HT-29 (cell line): ENCODE data around the gene TBC1D5. TPM values are rescaled to one million over a fixed set of nuclear protein-coding genes. Genes with fewer than 3 reads are reported as not detected.
A peak's percentile ranks its signal among the peaks of the same experiment; 100 is the strongest.
"Not testable (repeated sequence)": the region's sequence is repeated elsewhere in the genome, so short reads cannot be mapped to it uniquely, and the experiment has no call there.

Source experiments
- DNase-seq: peaks from one replicate; pipeline ENCODE4 v3.0.0-alpha.2; 2015; ENCODE audit warnings: low spot score
- total RNA-seq: library from RNA; depleted of rRNA; stranded (reverse); fragments of >200 nt; shearing (Covaris generic); gene quantifications from 2 replicates; pipeline ENCODE4 v1.2.3, GENCODE V29; 2014

TBC1D5 gene
- total RNA-seq, 1 experiment from 2014 or later, result 9.8 TPM

GRCh38 chr3:17709236-17709810 lies 33.1 kb downstream of the TBC1D5 start:
- DNase-seq, result no peak

DNA sequence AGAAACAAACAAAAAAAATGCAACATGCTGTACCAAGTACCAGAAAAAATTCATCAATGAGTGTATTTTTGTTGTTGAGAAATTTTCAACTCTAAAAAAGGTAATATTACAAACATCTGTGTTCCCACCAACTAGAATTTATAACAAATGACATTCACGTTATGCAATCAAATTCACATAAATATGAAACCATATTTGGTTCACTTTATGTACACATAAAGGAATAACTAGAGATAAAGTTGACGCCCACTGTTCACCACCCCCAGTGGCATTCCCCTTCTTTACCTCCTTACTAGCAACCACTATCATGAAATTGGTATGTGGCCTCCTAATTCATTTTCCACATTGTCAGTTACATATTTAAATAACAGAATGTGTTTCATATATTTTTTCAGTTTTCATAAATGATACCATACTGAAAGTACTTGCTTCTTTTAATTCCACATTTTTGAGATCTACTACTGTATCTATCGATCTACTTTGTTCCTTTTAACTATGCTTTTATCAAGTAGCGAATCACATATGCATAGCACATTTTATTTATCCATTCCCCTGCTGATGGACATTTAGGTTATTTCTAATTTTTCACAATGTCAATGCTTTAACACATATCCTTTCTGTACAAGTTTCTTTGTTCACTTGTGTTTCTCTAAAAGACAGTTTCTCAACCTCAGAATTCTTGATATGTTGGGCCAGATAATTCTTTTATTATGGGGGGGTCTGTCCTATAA lies 34.5 kb downstream of the TBC1D5 start:
- DNase-seq, result no peak

DNA sequence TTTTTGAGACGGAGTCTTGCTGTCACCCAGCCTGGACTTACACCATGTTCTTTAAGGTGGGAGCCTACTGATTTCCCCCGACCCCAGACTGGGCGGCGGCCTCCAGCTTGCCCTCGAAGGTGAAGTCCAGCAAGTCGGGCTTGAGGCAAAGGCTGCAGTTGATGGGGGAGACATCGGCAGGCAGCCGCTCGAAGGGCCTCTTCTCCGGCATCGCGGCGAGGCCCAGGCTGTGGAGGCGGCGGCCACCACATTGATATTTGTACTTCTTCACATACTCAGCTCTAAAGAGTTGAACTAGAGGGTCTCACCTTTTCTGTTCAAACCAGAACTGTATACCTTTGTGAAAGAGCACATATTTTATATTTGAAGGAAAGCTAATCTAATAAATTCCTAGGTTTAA lies 36.4 kb downstream of the TBC1D5 start:
- not testable (repeated sequence) for DNase-seq

- DNase-seq, result not testable (repeated sequence)
Measured at GRCh38 chr3:17699815-17700214, 42.6 kb downstream of the TBC1D5 start.

DNA sequence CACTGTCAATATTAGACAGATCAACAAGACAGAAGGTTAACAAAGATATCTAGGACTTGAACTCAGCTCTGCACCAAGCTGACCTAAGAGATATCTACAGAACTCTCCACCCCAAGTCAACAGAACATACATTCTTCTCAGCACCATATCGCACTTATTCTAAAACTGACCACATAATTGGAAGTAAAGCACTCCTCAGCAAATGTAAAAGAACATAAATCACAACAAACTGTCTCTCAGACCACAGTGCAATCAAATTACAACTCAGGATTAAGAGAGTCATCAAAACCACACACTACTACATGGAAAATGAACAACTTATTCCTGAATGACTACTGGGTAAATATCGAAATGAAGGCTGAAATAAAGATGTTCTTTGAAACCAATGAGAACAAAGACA lies 46.8 kb downstream of the TBC1D5 start:
- DNase-seq, result not testable (repeated sequence)

DNA sequence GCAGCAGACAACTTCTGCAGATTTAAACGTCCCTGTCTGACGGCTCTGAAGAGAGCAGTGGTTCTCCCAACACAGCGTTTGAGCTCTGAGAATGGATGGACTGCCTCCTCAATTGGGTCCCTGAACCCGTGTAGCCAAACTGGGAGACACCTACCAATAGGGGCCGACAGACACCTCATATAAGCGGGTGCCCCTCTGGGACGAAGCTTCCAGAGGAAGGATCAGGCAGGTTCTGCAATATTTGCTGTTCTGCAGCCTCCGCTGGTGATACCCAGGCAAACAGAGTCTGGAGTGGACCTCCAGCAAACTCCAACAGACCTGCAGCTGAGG lies 48.8 kb downstream of the TBC1D5 start:
- DNase-seq, result not testable (repeated sequence)

DNA sequence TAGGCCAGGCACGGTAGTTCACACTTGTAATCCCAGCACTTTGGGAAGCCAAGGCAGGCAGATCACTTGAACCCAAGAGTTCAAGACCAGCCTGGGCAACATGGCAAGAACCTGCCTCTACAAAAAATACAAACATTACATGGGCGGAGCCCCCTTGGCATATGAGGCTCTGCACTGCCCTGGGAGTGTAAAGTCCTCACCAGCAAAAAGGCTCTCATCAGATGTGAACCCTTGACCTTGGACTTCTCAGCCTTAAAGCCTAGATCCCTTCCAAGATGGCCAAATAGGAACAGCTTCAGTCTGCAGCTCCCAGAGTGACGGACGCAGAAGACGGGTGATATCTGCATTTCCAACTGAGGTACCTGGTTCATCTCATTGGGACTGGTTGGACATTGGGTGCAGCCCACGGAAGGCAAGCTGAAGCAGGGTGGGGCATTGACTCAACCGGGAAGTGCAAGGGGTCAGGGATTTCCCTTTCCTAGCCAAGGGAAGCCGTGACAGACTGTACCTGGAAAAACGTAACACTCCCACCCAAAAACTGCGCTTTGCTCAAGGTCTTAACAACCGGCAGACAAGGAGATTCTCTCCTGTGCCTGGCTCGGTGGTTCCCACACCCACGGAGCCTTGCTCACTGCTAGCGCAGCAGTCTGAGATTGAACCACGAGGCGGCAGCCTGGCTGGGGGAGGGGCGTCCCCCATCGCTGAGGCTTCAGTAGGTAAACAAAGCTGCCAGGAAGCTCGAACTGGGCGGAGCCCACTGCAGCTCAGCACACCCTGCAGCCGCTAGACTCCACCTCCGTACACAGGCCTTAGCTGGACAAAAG lies 49.4 kb downstream of the TBC1D5 start:
- DNase-seq, result peak; percentile 36

- no peak for DNase-seq
Measured at GRCh38 chr3:17687566-17687965, 54.9 kb downstream of the TBC1D5 start.

GRCh38 chr3:17686613-17687012 lies 55.8 kb downstream of the TBC1D5 start:
- DNase-seq, result peak; percentile 25

- no peak for DNase-seq
Measured at GRCh38 chr3:17683542-17684207, 58.8 kb downstream of the TBC1D5 start.

DNA sequence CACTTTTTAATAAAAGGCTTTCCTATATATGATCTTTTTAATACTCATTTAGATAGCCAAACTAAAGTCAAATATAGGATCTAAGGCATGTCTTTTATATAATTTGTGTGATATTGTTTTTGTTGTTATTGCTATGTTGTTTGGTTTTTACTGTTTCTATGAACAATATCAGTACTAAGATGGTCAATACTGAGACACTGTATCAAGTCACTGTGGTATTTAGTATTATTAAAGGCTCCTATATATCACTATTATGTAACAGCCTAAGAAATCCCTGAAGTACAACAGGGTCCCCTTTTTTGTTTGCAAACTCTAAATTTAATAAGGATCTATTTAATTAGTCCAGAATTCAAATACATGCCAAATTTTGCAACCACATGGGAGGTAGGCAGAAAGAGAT lies 61.9 kb downstream of the TBC1D5 start:
- DNase-seq, result no peak

DNA sequence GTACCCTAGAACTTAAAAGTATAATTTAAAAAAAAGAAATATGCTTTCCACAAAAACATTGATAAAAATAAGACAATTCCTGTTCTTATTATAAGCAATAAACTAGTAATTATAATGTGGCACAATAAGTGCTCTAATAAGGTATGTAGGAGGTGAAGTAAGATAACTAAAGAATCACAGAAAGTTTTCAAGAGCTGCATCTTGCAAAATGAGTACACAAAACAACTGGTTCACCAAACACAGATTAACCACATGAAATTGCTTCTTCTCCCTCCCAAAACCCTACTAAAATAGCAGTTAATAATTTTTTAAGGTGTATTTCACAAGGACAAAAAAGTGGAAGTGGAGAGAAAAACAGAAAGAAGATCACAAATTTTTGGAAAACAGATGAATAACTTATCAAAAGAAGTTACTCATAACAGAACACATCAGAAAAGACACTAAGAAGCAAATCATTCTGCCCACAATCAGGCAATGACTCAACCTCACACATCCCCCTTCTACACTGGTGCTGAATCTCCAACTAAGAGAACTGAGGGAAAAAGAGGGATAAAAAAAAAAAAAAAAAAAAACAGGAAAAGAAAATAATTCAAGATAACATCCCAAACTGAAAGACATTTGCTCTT lies 64.2 kb downstream of the TBC1D5 start:
- DNase-seq, result no peak

- DNase-seq, result no peak
Measured at GRCh38 chr3:17674082-17674686, 68.2 kb downstream of the TBC1D5 start.

DNA sequence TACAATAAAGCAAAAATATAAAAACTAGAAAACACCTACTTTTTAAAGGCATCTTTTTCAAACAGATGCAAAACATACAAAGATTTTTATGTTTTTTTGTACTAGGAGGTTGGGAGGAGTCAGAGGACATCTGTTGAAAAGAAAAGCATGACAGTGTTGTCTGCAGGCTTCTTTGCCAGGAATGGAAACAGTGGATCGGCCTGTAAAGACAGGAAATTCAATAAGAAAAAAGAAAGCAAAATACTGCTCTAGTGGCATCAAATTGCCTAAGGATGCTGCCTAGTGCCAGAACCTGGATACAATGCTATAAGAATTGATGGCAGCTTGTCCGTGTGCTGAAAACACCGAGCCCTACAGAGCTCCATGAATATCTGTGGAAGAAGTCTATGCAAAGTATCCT lies 69.9 kb downstream of the TBC1D5 start:
- no peak for DNase-seq

- no peak for DNase-seq
Measured at GRCh38 chr3:17670749-17671148, 71.7 kb downstream of the TBC1D5 start.

GRCh38 chr3:17664923-17665322 lies 77.5 kb downstream of the TBC1D5 start:
- no peak for DNase-seq

DNA sequence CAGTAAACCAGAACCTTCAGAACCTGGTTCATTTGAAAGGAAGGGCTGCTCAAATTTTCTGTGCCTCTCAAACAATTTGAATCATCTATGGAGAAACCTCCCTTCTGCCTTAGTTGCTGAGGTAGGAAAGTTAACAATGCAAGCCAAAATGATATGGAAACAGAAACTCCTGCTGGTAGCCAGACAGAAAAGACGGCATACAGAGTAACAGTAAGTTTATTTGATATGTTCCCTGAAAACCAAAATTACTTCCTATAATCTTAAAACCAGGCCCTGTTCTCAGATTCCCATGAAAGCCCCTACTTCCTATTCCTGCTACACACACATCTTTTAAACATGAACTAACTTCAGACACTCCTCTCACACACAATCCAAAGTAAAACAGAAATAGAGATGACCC lies 86.2 kb downstream of the TBC1D5 start:
- no peak for DNase-seq

- DNase-seq, result no peak
Measured at GRCh38 chr3:17655743-17656142, 86.7 kb downstream of the TBC1D5 start.

DNA sequence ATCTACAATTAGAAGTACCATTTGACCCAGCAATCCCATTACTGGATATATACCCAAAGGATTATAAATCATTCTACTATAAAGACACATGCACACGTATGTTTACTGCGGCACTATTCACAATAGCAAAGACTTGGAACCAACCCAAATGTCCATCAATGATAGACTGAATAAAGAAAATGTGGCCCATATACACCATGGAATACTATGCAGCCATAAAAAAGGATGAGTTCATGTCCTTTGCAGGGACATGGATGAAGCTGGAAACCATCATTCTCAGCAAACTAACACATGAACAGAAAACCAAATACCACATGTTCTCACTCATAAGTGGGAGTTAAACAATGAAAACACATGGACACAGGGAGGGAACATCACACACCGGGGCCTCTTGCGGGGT lies 92.7 kb downstream of the TBC1D5 start:
- not testable (repeated sequence) for DNase-seq

GRCh38 chr3:17648630-17649355 lies 93.6 kb downstream of the TBC1D5 start:
- not testable (repeated sequence) for DNase-seq
